ENCODE results near the gene PLEKHO1. TPM values are rescaled to one million over a fixed set of nuclear protein-coding genes. Genes with fewer than 3 reads are reported as not detected.

The PLEKHO1 gene
- total RNA-seq, 2 donors from 2014 or later, result 21.2 to 77.4 TPM

- TF ChIP-seq, protein P1, sequence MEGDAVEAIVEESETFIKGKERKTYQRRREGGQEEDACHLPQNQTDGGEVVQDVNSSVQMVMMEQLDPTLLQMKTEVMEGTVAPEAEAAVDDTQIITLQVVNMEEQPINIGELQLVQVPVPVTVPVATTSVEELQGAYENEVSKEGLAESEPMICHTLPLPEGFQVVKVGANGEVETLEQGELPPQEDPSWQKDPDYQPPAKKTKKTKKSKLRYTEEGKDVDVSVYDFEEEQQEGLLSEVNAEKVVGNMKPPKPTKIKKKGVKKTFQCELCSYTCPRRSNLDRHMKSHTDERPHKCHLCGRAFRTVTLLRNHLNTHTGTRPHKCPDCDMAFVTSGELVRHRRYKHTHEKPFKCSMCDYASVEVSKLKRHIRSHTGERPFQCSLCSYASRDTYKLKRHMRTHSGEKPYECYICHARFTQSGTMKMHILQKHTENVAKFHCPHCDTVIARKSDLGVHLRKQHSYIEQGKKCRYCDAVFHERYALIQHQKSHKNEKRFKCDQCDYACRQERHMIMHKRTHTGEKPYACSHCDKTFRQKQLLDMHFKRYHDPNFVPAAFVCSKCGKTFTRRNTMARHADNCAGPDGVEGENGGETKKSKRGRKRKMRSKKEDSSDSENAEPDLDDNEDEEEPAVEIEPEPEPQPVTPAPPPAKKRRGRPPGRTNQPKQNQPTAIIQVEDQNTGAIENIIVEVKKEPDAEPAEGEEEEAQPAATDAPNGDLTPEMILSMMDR (IDR thresholded peaks at IDR 0.05), result no peak
- no peak for DNase-seq (ENCODE audit: low spot score)
- H3K36me3 ChIP-seq, result no peaks in the 10 kb centered on the region
- peaks cover 0 to 6% of the 10 kb centered on the region in 2 donors for H3K4me1 ChIP-seq
- no peaks in the 10 kb centered on the region for H3K27me3 ChIP-seq
- no peak overlapping the region for H3K27ac ChIP-seq
- H3K4me3 ChIP-seq, result no peak overlapping the region
- no peaks in the 10 kb centered on the region for H3K9me3 ChIP-seq
Observed at GRCh38 chr1:150171801-150172200, 22.1 kb downstream of the PLEKHO1 start.

GRCh38 chr1:150173141-150173585 lies 23.4 kb downstream of the PLEKHO1 start:
- H3K27ac ChIP-seq, result no peak overlapping the region
- H3K27me3 ChIP-seq, result no peaks in the 10 kb centered on the region
- H3K36me3 ChIP-seq, result no peaks in the 10 kb centered on the region
- H3K4me3 ChIP-seq, result no peak overlapping the region
- H3K4me1 ChIP-seq, result peaks cover 0 to 6% of the 10 kb centered on the region in 2 donors
- no peaks in the 10 kb centered on the region for H3K9me3 ChIP-seq
- DNase-seq (ENCODE audit: low spot score), result no peak
- TF ChIP-seq, protein P1 (IDR thresholded peaks at IDR 0.05), result no peak

GRCh38 chr1:150176593-150176992 lies 26.9 kb downstream of the PLEKHO1 start:
- Histone ChIP-seq H3K4me1 (no peaks in the 10 kb centered on the region), H3K27me3 (no peaks in the 10 kb centered on the region), H3K9me3 (no peaks in the 10 kb centered on the region), H3K27ac (no peak overlapping the region), H3K4me3 (no peak overlapping the region), H3K36me3 (no peaks in the 10 kb centered on the region)
- DNase-seq (ENCODE audit: low spot score), result no peak
- TF ChIP-seq, protein P1 (IDR thresholded peaks at IDR 0.05), result no peak

DNA sequence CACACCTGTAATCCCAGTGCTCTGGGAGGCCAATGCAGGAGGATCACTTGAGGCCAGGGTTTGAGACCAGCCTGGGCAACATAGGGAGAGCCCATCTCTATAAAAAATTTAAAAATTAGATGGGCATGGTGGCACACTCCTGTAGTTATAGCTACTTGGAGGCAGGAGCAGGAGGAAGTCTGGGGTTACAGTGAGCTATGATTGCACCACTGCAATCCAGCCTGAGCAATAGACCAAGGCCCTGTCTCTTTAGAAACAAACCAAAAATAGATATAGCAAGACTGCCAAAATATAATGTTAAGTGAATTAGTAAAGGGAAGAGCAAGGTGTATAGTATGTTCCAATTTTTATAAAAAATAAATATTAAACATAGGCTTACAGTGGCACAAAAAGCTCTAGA lies 28.8 kb downstream of the PLEKHO1 start:
- H3K4me1 ChIP-seq, result no peaks in the 10 kb centered on the region
- no peaks in the 10 kb centered on the region for H3K9me3 ChIP-seq
- no peaks in the 10 kb centered on the region for H3K36me3 ChIP-seq
- no peak overlapping the region for H3K4me3 ChIP-seq
- TF ChIP-seq, protein P1 (IDR thresholded peaks at IDR 0.05), result no peak
- H3K27ac ChIP-seq, result no peak overlapping the region
- H3K27me3 ChIP-seq, result no peaks in the 10 kb centered on the region
- no peak for DNase-seq (ENCODE audit: low spot score)

GRCh38 chr1:150179867-150180266 lies 30.2 kb downstream of the PLEKHO1 start:
- Histone ChIP-seq H3K4me3 (no peak overlapping the region), H3K9me3 (no peaks in the 10 kb centered on the region), H3K27ac (no peak overlapping the region), H3K27me3 (no peaks in the 10 kb centered on the region), H3K36me3 (no peaks in the 10 kb centered on the region), H3K4me1 (no peaks in the 10 kb centered on the region)
- no peak for DNase-seq (ENCODE audit: low spot score)
- TF ChIP-seq, protein P1 (IDR thresholded peaks at IDR 0.05), result no peak

GRCh38 chr1:150180474-150180873 lies 30.8 kb downstream of the PLEKHO1 start:
- H3K36me3 ChIP-seq, result no peaks in the 10 kb centered on the region
- H3K9me3 ChIP-seq, result no peaks in the 10 kb centered on the region
- no peak overlapping the region for H3K4me3 ChIP-seq
- no peaks in the 10 kb centered on the region for H3K27me3 ChIP-seq
- TF ChIP-seq, protein P1 (IDR thresholded peaks at IDR 0.05), result no peak
- no peak for DNase-seq (ENCODE audit: low spot score)
- no peak overlapping the region for H3K27ac ChIP-seq
- no peaks in the 10 kb centered on the region for H3K4me1 ChIP-seq
